Tongue (tissue), 2 donors: ENCODE measurements around the gene LMNA. TPM values are rescaled to one million over a fixed set of nuclear protein-coding genes. Genes with fewer than 3 reads are reported as not detected.
A peak's percentile ranks its signal among the peaks of the same experiment; 100 is the strongest.

Source experiments
- DNase-seq: peaks from one replicate; pipeline ENCODE4 v3.0.0-alpha.2; 2015
- total RNA-seq: library from RNA; depleted of rRNA; stranded (reverse); fragments of >200 nt; gene quantifications from one replicate; pipeline ENCODE4 v1.2.3, GENCODE V29; 2014

The LMNA gene
- total RNA-seq, 1 donor from 2014 or later = 721 TPM

- DNase-seq = peak; percentile 96
These were observed 32.0 kb upstream of the LMNA start, which contains the start of gene MEX3A for GRCh38 chr1:156082309-156083091. MEX3A (minus strand) TSS chr1:156082465; CDS start chr1:156081998, 467 bp downstream.

- no peak for DNase-seq
These were observed 30.4 kb upstream of the LMNA start for GRCh38 chr1:156083800-156084790.

GRCh38 chr1:156086256-156086662 is 28.3 kb upstream of the LMNA start:
- DNase-seq = no peak

DNA sequence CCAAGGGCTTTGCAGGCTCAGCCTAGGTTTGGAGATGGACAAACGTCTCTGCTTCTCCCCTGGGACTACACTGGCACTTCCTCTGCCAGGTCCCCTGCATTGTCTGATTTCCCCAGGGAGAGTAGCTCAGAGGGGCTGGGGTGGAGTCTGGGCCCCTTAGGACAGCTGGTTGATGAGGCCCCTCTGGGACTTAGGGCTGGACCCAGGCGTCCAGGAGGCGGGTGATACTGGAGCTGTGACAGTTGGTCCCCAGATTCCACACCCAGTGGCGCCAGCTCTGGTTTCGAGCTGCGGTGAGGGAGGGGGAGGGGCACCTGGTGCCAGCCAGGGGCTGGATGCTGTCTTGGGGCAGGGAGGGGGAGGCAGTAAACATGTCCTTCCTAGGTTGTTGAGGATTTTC is 24.8 kb upstream of the LMNA start:
- DNase-seq = peak; percentile 71

DNA sequence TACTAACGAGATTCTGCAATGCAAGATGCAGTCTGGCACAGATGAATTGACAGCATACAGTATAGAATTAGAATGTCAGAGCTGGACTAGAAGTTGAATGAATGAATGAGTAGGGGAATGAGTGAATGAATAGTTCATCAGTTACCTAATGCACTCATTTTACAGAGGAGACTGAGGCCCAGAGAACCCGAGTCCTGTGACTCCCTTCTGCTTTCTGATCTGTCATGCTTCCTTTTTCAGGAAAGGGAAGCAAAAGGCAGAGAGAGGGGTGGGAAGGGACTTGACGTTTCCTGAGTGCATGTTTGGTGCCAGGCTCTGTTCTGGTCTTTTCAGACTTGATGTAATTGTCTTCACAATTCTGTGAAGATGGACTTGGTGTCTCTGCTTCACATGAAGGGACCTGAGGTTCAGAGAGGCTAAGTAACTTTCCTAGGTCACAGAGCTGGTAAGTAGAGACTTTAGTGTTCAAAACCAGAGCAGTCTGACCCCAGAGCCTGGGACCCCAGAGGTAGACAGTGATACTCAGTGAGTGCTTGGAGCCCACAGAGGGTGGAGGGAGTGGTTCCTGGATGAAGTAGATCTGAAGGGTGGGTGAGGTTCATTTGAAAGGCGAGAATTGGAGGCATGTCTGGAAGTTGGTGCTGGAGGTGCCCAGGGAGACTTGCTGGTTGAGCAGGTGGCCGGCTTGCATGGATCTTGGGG is 24.2 kb upstream of the LMNA start:
- DNase-seq = no peak

GRCh38 chr1:156090840-156091188 is 23.7 kb upstream of the LMNA start:
- peak; percentile 95 for DNase-seq

- DNase-seq = no peak
These were observed 22.9 kb upstream of the LMNA start for GRCh38 chr1:156091610-156092009.

- DNase-seq = no peak
These were observed 18.5 kb upstream of the LMNA start for GRCh38 chr1:156095906-156096508.

DNA sequence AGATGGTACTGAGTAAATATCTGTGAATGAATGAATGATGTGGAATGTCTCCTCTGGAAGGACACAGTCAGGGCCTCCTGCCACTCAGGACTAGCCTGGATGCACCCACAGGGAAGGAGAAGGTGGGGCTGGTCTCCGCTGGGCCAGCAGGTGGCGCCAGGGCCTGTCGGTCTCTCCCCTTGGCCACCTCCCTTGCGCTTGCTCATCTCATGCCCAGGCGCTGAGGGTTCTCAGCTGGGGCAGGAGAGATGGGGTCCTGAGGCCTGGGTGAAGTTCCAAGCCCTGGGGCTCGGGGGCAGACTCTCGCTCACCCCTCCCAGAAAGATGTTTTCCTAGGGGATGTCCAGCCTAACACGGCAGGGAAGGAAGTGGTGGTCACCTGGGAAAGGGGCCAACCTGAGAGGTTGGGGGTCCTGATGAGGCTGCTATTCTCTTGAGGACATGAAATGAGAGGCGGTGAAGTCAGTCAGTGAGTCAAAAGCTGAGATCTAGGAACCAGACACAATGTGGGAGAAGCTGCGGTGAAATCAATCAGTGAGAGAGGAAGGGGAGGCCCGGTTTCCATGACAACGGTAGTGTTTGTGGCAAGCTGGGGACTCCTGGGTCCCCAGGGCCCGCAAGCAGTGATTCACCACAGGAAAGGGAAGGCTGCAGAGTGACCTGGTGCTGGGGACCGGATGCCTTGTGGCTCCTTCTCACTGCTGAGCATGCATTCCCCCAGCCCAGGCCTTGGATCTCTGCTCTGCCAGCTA is 17.7 kb upstream of the LMNA start:
- DNase-seq = peak; percentile 92

GRCh38 chr1:156097499-156098178 is 16.9 kb upstream of the LMNA start:
- DNase-seq = no peak

DNA sequence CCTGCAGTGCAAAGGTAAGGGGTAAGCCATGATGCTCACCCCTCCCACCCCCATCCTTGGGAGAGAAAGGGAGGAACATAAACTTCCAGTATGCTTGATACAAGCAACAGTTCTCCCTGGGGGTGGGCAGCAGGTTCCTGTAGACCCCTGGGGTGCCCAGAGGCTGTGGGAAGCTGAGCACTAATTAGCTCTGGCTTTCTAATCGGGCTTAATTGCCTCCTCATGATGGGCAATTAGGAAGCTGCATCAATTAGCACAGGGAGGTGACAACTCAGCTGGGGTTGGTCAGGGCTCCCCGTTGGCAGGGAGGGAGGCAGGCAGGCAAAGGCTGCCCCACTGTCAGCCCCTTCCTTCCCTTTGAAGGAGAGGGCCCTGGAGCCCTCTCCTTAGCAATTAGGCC is 15.7 kb upstream of the LMNA start:
- no peak for DNase-seq

DNA sequence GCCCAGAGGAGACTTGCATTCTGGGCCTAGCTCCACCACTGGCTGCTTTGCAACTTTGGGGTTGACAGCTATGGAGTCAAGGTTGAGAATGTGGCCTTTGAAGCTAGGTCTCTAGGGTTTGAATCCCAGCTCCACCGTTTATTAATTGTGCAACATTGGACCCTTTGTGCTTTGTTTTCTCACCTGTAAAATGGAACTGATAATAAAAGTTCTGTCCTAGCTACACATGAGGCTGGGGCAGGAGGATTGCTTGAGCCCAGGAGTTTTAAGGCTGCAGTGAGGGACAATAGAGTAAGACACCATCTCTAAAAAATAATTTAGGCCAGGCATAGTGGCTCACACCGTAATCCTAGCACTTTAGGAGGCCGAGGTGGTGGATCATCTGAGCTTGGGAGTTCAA is 15.2 kb upstream of the LMNA start:
- DNase-seq = no peak

- no peak for DNase-seq
These were observed 14.1 kb upstream of the LMNA start for GRCh38 chr1:156100205-156100995.

DNA sequence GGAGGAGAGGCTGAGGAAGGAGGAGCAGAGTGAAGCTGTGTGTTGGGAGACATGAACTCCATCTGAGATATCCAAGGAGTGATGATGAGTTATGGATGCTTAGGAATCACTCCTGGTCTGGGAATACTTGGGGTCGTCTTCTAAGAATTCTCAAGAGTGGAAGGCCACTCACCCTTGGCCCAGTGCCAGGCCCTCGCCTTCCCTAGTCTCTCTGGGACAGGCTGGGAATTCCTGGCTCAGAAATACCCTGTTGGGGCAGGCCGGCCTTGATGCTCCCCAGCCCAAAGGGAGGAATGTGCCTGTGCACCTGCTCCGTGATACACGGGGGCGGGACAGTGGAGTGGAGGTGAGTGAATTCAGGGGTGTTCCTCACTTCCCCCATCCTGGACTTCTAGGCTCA is 12.6 kb upstream of the LMNA start:
- no peak for DNase-seq

GRCh38 chr1:156102633-156103511 is 11.6 kb upstream of the LMNA start:
- peak; percentile 75 for DNase-seq

GRCh38 chr1:156103521-156103947 is 11.0 kb upstream of the LMNA start:
- peak; percentile 91 for DNase-seq

DNA sequence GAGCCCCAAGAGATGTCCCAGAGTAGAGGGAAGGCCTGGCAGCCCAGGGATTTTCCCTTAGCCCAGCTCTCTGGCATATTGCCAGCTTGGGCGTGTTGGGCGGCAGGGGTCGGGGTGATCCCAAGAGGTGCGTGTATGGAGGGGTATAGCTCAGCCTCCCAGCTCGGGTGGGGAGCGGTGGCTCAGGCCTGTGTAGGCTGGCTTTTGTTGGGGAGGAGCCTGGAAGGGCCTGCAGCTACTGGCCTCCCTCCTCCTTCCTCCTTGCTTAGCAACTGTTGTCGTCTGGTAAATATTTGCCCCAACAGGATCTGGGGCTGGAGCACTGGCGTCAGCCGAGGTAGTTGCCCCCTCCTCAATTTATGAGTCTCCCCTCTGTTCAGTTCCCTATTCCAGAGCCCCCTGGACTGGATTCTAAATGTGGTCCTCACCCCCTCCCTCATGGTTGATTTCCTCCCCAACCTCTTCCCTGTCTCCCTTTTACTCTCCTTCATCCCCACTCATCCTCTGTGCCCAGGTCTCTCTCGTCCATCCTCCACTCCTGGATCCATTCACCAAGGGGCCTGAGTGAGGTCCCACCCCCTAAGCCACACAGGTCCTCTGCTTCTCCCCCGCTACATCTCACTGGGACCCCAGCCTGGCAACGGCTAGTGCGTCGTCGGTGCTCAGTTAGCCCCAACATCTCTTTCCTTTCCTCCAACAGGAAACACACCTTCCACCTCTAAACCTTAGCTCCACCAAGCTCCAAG is 10.3 kb upstream of the LMNA start:
- peak; percentile 96 for DNase-seq
